NCI-H69 (cell line): ENCODE results near the gene RNF20.
"Not testable (repeated sequence)": the region's sequence is repeated elsewhere in the genome, so short reads cannot be mapped to it uniquely, and the experiment has no call there.

Experiments used
- DNase-seq: peaks from one replicate; lab custom pipeline; 2025; lab: John Stamatoyannopoulos, UW

RNF20 gene

GRCh38 chr9:101587332-101588043, 53.8 kb downstream of the RNF20 start:
- no peak for DNase-seq

GRCh38 chr9:101590074-101590473, 56.4 kb downstream of the RNF20 start:
- not testable (repeated sequence) for DNase-seq

- DNase-seq, result no peak
Measured at GRCh38 chr9:101590901-101591300, 57.2 kb downstream of the RNF20 start.

GRCh38 chr9:101591787-101592446, 58.3 kb downstream of the RNF20 start:
- no peak for DNase-seq

GRCh38 chr9:101592788-101593187, 59.1 kb downstream of the RNF20 start:
- DNase-seq, result no peak

- DNase-seq, result no peak
Measured at GRCh38 chr9:101593345-101593744, 59.7 kb downstream of the RNF20 start.

- no peak for DNase-seq
Measured at GRCh38 chr9:101594796-101595195, 61.1 kb downstream of the RNF20 start, which contains the start of gene PPP3R2. TSS of gene PPP3R2 (minus strand) at chr9:101594969. CDS start at chr9:101594921, 48 bp downstream.

GRCh38 chr9:101601904-101602765, 68.5 kb downstream of the RNF20 start:
- peak; percentile 94 for DNase-seq

- no peak for DNase-seq
Measured at GRCh38 chr9:101604296-101604695, 70.6 kb downstream of the RNF20 start.

GRCh38 chr9:101605547-101605946, 71.9 kb downstream of the RNF20 start:
- no peak for DNase-seq
